ENCODE results near the gene PRKCH.

GRCh38 chr14:61535458-61535857, 214.1 kb downstream of the PRKCH start:
- TF ChIP-seq CTCF (IDR thresholded peaks at IDR 0.05) (no peak), EP300 (IDR thresholded peaks at IDR 0.05) (no peak), POLR2AphosphoS5 (IDR thresholded peaks at IDR 0.05) (no peak), POLR2A (IDR thresholded peaks at IDR 0.05) (no peak)
